Loucy (cell line): ENCODE data around the gene SLC3A2.

Source experiments
- H2AFZ ChIP-seq: fragments of 200-600 bp; sonication (generic); 2 replicates; pipeline ENCODE4 v1.6.0; 2016; ENCODE audit warnings: antibody characterized with exemption, mild to moderate bottlenecking, low read length, moderate library complexity
- H3F3A ChIP-seq: fragments of 200-600 bp; 2 replicates; pipeline ENCODE4 v1.6.0; 2016; ENCODE audit warnings: antibody characterized with exemption, low read depth, mild to moderate bottlenecking
- H3K27me3 ChIP-seq: fragments of 200-600 bp; sonication (generic); 2 replicates; pipeline ENCODE4 v1.6.1; 2014; ENCODE audit warnings: low read length, mild to moderate bottlenecking; ENCODE audit not compliant: insufficient read depth, poor library complexity, severe bottlenecking
- H3K36me3 ChIP-seq: fragments of 200-600 bp; sonication (generic); 2 replicates; pipeline ENCODE4 v1.6.1; 2016; ENCODE audit warnings: low read length; ENCODE audit not compliant: insufficient read depth
- H3K4me1 ChIP-seq: fragments of 200-600 bp; sonication (generic); 2 replicates; pipeline ENCODE4 v1.5.1; 2014; ENCODE audit warnings: low read length, mild to moderate bottlenecking; ENCODE audit not compliant: insufficient read depth, poor library complexity, severe bottlenecking
- H3K4me2 ChIP-seq: fragments of 200-600 bp; sonication (generic); 2 replicates; pipeline ENCODE4 v1.6.0; 2014; ENCODE audit warnings: antibody characterized with exemption, low read length, low read depth, mild to moderate bottlenecking; ENCODE audit not compliant: poor library complexity, severe bottlenecking
- H3K4me3 ChIP-seq: fragments of 200-600 bp; sonication (generic); 2 replicates; pipeline ENCODE4 v1.5.1; 2014; ENCODE audit warnings: low read length, mild to moderate bottlenecking, mixed read lengths; ENCODE audit not compliant: poor library complexity, severe bottlenecking
- H3K79me2 ChIP-seq: fragments of 200-600 bp; sonication (generic); 2 replicates; pipeline ENCODE4 v1.6.1; 2014; ENCODE audit warnings: low read length; ENCODE audit not compliant: insufficient read depth
- H3K9ac ChIP-seq: fragments of 200-600 bp; sonication (generic); 2 replicates; pipeline ENCODE4 v1.6.0; 2014; ENCODE audit warnings: mild to moderate bottlenecking, low read depth, low read length, moderate library complexity; ENCODE audit not compliant: poor library complexity, severe bottlenecking
- H3K9me2 ChIP-seq: fragments of 200-600 bp; sonication (generic); replicated peaks from 2 replicates; pipeline ENCODE4 v1.6.1; 2016; ENCODE audit warnings: low read depth, low read length, mixed read lengths
- H3K9me3 ChIP-seq: fragments of 200-600 bp; sonication (generic); 2 replicates; pipeline ENCODE4 v1.6.1; 2014; ENCODE audit warnings: mild to moderate bottlenecking, antibody characterized with exemption, low read length, low read depth; ENCODE audit not compliant: insufficient read depth
- H4K20me1 ChIP-seq: fragments of 200-600 bp; sonication (generic); 2 replicates; pipeline ENCODE4 v1.6.0; 2014; ENCODE audit warnings: antibody characterized with exemption, low read length, mild to moderate bottlenecking; ENCODE audit not compliant: insufficient read depth, poor library complexity, severe bottlenecking
- CTCF ChIP-seq: fragments of 200-600 bp; sonication (generic); conservative IDR thresholded peaks from 2 replicates; pipeline ENCODE4 v1.5.1; 2014; ENCODE audit warnings: mild to moderate bottlenecking, antibody characterized with exemption, low read length
- EZH2phosphoT487 ChIP-seq: fragments of 200-600 bp; IDR thresholded peaks from 2 replicates; pipeline ENCODE4 v1.6.1; 2018; ENCODE audit warnings: antibody characterized with exemption, mild to moderate bottlenecking, moderate library complexity, borderline replicate concordance

SLC3A2 gene

GRCh38 chr11:62875698-62876478, 4.8 kb upstream of the SLC3A2 start:
- H3K9me3 ChIP-seq = no peaks in the 10 kb centered on the region
- no peak overlapping the region for H2AFZ ChIP-seq
- H3K4me2 ChIP-seq = no peak overlapping the region
- TF ChIP-seq EZH2phosphoT487 (no peak), CTCF (peak; percentile 18; the same call in 1 of the 2 replicates)
- peaks cover 10% of the 10 kb centered on the region for H3K4me1 ChIP-seq
- no peaks in the 10 kb centered on the region for H3K9me2 ChIP-seq
- H3K9ac ChIP-seq = no peak overlapping the region
- peaks cover 19% of the 10 kb centered on the region; the same call in 1 of the 2 replicates for H3K79me2 ChIP-seq
- no peaks in the 10 kb centered on the region for H3K27me3 ChIP-seq
- H3K4me3 ChIP-seq = no peak overlapping the region
- H4K20me1 ChIP-seq = no peaks in the 10 kb centered on the region
- H3K36me3 ChIP-seq = no peaks in the 10 kb centered on the region; the same call in 1 of the 2 replicates
- H3F3A ChIP-seq = no peaks in the 10 kb centered on the region

GRCh38 chr11:62876712-62877111, 4.0 kb upstream of the SLC3A2 start:
- no peaks in the 10 kb centered on the region for H3F3A ChIP-seq
- H3K79me2 ChIP-seq = peaks cover 21% of the 10 kb centered on the region
- H2AFZ ChIP-seq = no peak overlapping the region
- no peak overlapping the region for H3K9ac ChIP-seq
- no peak for TF ChIP-seq CTCF
- no peak for TF ChIP-seq EZH2phosphoT487
- no peaks in the 10 kb centered on the region for H3K27me3 ChIP-seq
- no peaks in the 10 kb centered on the region for H4K20me1 ChIP-seq
- H3K36me3 ChIP-seq = no peaks in the 10 kb centered on the region; the same call in 1 of the 2 replicates
- H3K4me1 ChIP-seq = peaks cover 10% of the 10 kb centered on the region
- H3K9me2 ChIP-seq = no peaks in the 10 kb centered on the region
- no peak overlapping the region for H3K4me2 ChIP-seq
- no peak overlapping the region for H3K4me3 ChIP-seq
- no peaks in the 10 kb centered on the region for H3K9me3 ChIP-seq

GRCh38 chr11:62879235-62879978, 1.3 kb upstream of the SLC3A2 start:
- peaks cover 4% of the 10 kb centered on the region for H3K27me3 ChIP-seq
- H3K9me2 ChIP-seq = no peaks in the 10 kb centered on the region
- H3K36me3 ChIP-seq = peaks cover 23% of the 10 kb centered on the region
- no peaks in the 10 kb centered on the region for H3K9me3 ChIP-seq
- peaks cover 24% of the 10 kb centered on the region for H4K20me1 ChIP-seq
- peaks cover 48% of the 10 kb centered on the region for H3K79me2 ChIP-seq
- no peaks in the 10 kb centered on the region for H3F3A ChIP-seq
- H3K4me2 ChIP-seq = peak overlapping the region; percentile 96
- no peak overlapping the region for H2AFZ ChIP-seq
- peaks cover 29% of the 10 kb centered on the region for H3K4me1 ChIP-seq
- peak overlapping the region; percentile 92 for H3K4me3 ChIP-seq
- TF ChIP-seq CTCF (no peak), EZH2phosphoT487 (no peak)
- peak overlapping the region; percentile 100 for H3K9ac ChIP-seq
